Mesenteric fat pad (tissue), 1 donor: ENCODE data around the gene ARPP19. TPM values are rescaled to one million over a fixed set of nuclear protein-coding genes. Genes with fewer than 3 reads are reported as not detected.
"Not testable (repeated sequence)": the region's sequence is repeated elsewhere in the genome, so short reads cannot be mapped to it uniquely, and the experiment has no call there.

Experiments used
- DNase-seq: peaks from one replicate; pipeline ENCODE4 v3.0.0-alpha.2; 2020; ENCODE audit warnings: low spot score
- long read RNA-seq: library from polyadenylated mRNA; unstranded; transcript quantifications from one replicate; pipeline ENCODE4 v2.0.0, GENCODE V29; 2020
- total RNA-seq: library from RNA; stranded (reverse); fragmentation: NEBNext Ultra II Directional; extraction: Animal tissue kit (Norgen Biotek cat#: 25700); gene quantifications from one replicate; pipeline ENCODE4 v1.2.1, GENCODE V29; 2021
- donor health status: DM: yes; HTN: yes; CAD: no.

ARPP19 gene
- total RNA-seq: 179 TPM
- long read RNA-seq, full-length matches to known transcripts: 44 of 51 reads
- long read RNA-seq, partial matches to known transcripts: 4 of 51 reads
- long read RNA-seq, other reads (novel, unspliced or antisense): 3 of 51 reads

GRCh38 chr15:52568601-52569585 is at the start of gene ARPP19:
Gene ARPP19, minus strand, starts transcription at chr15:52569030. Its CDS starts 138 bp downstream, at chr15:52568892.
- peak; percentile 94 for DNase-seq

- DNase-seq: no peak
Measured at GRCh38 chr15:52617026-52617425, 48.2 kb upstream of the ARPP19 start.

GRCh38 chr15:52615302-52615701 is 46.5 kb upstream of the ARPP19 start:
- no peak for DNase-seq

- DNase-seq: no peak
Measured at GRCh38 chr15:52609593-52609992, 40.8 kb upstream of the ARPP19 start.

- no peak for DNase-seq
Measured at GRCh38 chr15:52584414-52584813, 15.6 kb upstream of the ARPP19 start.

- DNase-seq: no peak
Measured at GRCh38 chr15:52579852-52580251, 11.0 kb upstream of the ARPP19 start.

GRCh38 chr15:52576692-52577091 is 7.9 kb upstream of the ARPP19 start:
- no peak for DNase-seq

- not testable (repeated sequence) for DNase-seq
Measured at GRCh38 chr15:52575573-52575972, 6.7 kb upstream of the ARPP19 start.

GRCh38 chr15:52575072-52575471 is 6.2 kb upstream of the ARPP19 start:
- DNase-seq: no peak

GRCh38 chr15:52574623-52575022 is 5.8 kb upstream of the ARPP19 start:
- DNase-seq: not testable (repeated sequence)

- DNase-seq: no peak
Measured at GRCh38 chr15:52567871-52568600, 794 bp downstream of the ARPP19 start.

- DNase-seq: no peak
Measured at GRCh38 chr15:52566889-52567288, 1.9 kb downstream of the ARPP19 start.

GRCh38 chr15:52565417-52566358 is 3.1 kb downstream of the ARPP19 start:
- not testable (repeated sequence) for DNase-seq

- DNase-seq: no peak
Measured at GRCh38 chr15:52563501-52564060, 5.2 kb downstream of the ARPP19 start.

GRCh38 chr15:52559575-52559974 is 9.3 kb downstream of the ARPP19 start:
- DNase-seq: no peak

- DNase-seq: no peak
Measured at GRCh38 chr15:52559022-52559421, 9.8 kb downstream of the ARPP19 start.

GRCh38 chr15:52558196-52558595 is 10.6 kb downstream of the ARPP19 start:
- DNase-seq: no peak

- DNase-seq: no peak
Measured at GRCh38 chr15:52557274-52557641, 11.6 kb downstream of the ARPP19 start.

- DNase-seq: no peak
Measured at GRCh38 chr15:52556524-52557273, 12.1 kb downstream of the ARPP19 start.

- DNase-seq: no peak
Measured at GRCh38 chr15:52552303-52552702, 16.5 kb downstream of the ARPP19 start.
